ENCODE measurements around the gene GOT1.

Gene GOT1

GRCh38 chr10:99394256-99394655, 36.2 kb downstream of the GOT1 start:
- DNase-seq = no peak

GRCh38 chr10:99393683-99394082, 36.7 kb downstream of the GOT1 start:
- DNase-seq = no peak

- no peak for DNase-seq
Observed at GRCh38 chr10:99393036-99393435, 37.4 kb downstream of the GOT1 start.

- no peak for DNase-seq
Observed at GRCh38 chr10:99391346-99391745, 39.1 kb downstream of the GOT1 start.

GRCh38 chr10:99389729-99390480, 40.5 kb downstream of the GOT1 start:
- no peak for DNase-seq

- no peak for DNase-seq
Observed at GRCh38 chr10:99387541-99387940, 42.9 kb downstream of the GOT1 start.

- no peak for DNase-seq
Observed at GRCh38 chr10:99387071-99387470, 43.4 kb downstream of the GOT1 start.

- DNase-seq = no peak
Observed at GRCh38 chr10:99382176-99382575, 48.2 kb downstream of the GOT1 start.

- DNase-seq = no peak
Observed at GRCh38 chr10:99375426-99375825, 55.0 kb downstream of the GOT1 start.

GRCh38 chr10:99374972-99375371, 55.5 kb downstream of the GOT1 start:
- DNase-seq = no peak

GRCh38 chr10:99374526-99374925, 55.9 kb downstream of the GOT1 start:
- DNase-seq = no peak

GRCh38 chr10:99372546-99373271, 57.7 kb downstream of the GOT1 start:
- no peak for DNase-seq

- no peak for DNase-seq
Observed at GRCh38 chr10:99370993-99371392, 59.4 kb downstream of the GOT1 start.

GRCh38 chr10:99369551-99369950, 60.9 kb downstream of the GOT1 start:
- no peak for DNase-seq

- DNase-seq = no peak
Observed at GRCh38 chr10:99369126-99369525, 61.3 kb downstream of the GOT1 start.

- no peak for DNase-seq
Observed at GRCh38 chr10:99368646-99369045, 61.8 kb downstream of the GOT1 start.

GRCh38 chr10:99366666-99367065, 63.8 kb downstream of the GOT1 start:
- DNase-seq = no peak

GRCh38 chr10:99365736-99366135, 64.7 kb downstream of the GOT1 start:
- no peak for DNase-seq

GRCh38 chr10:99365311-99365710, 65.1 kb downstream of the GOT1 start:
- DNase-seq = no peak

GRCh38 chr10:99364125-99364524, 66.3 kb downstream of the GOT1 start:
- DNase-seq = no peak

- DNase-seq = no peak
Observed at GRCh38 chr10:99360934-99361333, 69.5 kb downstream of the GOT1 start.

GRCh38 chr10:99358101-99358500, 72.3 kb downstream of the GOT1 start:
- DNase-seq = no peak

- DNase-seq = no peak
Observed at GRCh38 chr10:99357691-99358090, 72.7 kb downstream of the GOT1 start.

GRCh38 chr10:99353182-99353581, 77.2 kb downstream of the GOT1 start:
- DNase-seq = no peak

GRCh38 chr10:99347672-99348071, 82.8 kb downstream of the GOT1 start:
- no peak for DNase-seq

Data from NCI-H187 treated with DMSO at 0.1 percent for 48 hours (cell line).